GM12864 (cell line): Measurements from ENCODE around the gene JMJD1C.

ENCODE experiments used
- DNase-seq: peaks from one replicate; pipeline ENCODE4 v3.0.0-alpha.2; 2011; ENCODE audit warnings: low read depth
- H3K4me3 ChIP-seq: 2 replicates; pipeline ENCODE4 v1.5.1; 2011; ENCODE audit warnings: mild to moderate bottlenecking, low read depth, low read length, control low read depth
- CTCF ChIP-seq: IDR thresholded peaks from 2 replicates; pipeline ENCODE4 v1.5.1; 2011; ENCODE audit warnings: low read depth, mild to moderate bottlenecking, moderate library complexity, low read length, control low read depth, inconsistent platforms; ENCODE audit errors: missing control alignments

The JMJD1C gene

GRCh38 chr10:63430091-63430998, 35.4 kb downstream of the JMJD1C start:
- TF ChIP-seq CTCF: no peak
- no peak overlapping the region for H3K4me3 ChIP-seq
- DNase-seq: no peak

DNA sequence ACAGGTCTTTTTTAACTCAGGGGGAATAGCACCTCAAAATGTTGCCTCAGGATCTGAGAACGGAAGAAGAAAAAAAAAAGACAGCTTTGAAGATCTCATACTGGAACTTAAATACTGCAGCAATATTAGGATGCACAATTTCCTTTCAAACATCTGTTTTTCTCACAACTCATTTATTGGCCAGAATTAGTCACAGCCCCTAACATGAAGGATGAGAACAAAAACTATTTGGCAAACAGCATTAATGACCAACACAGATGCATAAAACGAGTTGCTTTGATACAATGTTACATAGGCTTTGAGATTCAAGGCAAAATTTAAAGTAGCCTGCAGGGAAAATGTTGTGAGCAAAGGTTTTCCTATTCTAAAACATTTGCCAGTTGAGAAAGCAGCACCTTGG, 36.5 kb downstream of the JMJD1C start:
- H3K4me3 ChIP-seq: no peak overlapping the region
- DNase-seq: no peak
- TF ChIP-seq CTCF: no peak

DNA sequence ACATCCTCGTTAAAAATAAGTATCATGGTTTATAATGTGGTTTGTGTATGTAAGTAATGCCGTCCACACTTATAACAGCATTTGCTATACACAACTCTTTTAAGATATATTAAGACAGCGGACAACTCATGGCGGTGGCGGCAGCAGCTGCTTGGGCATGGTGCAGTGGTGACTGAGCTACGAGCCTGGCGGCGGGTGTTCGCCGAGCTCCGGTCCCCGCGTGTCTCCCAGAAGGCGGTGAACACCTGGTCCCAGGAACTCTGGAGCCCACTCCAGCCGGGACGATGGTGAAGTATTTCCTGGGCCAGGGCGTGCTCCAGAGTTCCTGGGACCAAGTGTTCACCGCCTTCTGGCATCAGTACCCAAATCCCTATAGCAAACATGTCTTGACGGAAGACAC, 38.8 kb downstream of the JMJD1C start:
- no peak for DNase-seq
- H3K4me3 ChIP-seq: no peak overlapping the region
- TF ChIP-seq CTCF: no peak

DNA sequence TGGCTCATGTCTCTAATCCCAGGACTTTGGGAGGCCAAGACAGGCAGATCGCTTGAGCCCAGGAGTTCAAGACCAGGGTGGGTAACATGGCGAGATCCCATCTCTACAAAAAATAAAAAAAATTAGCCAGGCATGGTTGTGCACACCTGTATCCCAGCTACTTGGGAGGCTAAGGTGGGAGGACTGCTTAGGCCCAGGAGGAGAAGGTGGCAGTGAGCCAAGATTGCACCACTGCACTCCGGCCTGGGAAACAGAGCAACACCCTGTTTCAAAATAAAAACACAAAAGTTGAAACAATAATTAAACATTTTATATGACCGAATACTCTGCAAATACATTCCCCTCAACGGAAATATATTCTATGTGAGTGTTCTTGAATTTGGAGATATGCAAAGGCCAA, 40.3 kb downstream of the JMJD1C start:
- no peak for DNase-seq
- TF ChIP-seq CTCF: no peak
- H3K4me3 ChIP-seq: no peak overlapping the region

- no peak overlapping the region for H3K4me3 ChIP-seq
- no peak for DNase-seq
- no peak for TF ChIP-seq CTCF
Measured at GRCh38 chr10:63424576-63424975, 41.2 kb downstream of the JMJD1C start.

- no peak for DNase-seq
- no peak for TF ChIP-seq CTCF
- no peak overlapping the region for H3K4me3 ChIP-seq
Measured at GRCh38 chr10:63423494-63423893, 42.3 kb downstream of the JMJD1C start.

- TF ChIP-seq CTCF: no peak
- no peak overlapping the region for H3K4me3 ChIP-seq
- peak; percentile 57 for DNase-seq
Measured at GRCh38 chr10:63421591-63421990, 44.2 kb downstream of the JMJD1C start.
